Mesothelial cell of epicardium (in vitro differentiated cells): ENCODE results near the gene PALLD. TPM values are rescaled to one million over a fixed set of nuclear protein-coding genes. Genes with fewer than 3 reads are reported as not detected.
"Not testable (repeated sequence)": the region's sequence is repeated elsewhere in the genome, so short reads cannot be mapped to it uniquely, and the experiment has no call there.

Experiments used
- DNase-seq, 2 experiments: peaks; one replicate each; pipeline ENCODE4 v3.0.0; 2021; ENCODE audit warnings: low spot score in 2 of 2; ENCODE audit not compliant: unreplicated experiment in 2 of 2
- H3K27ac Mint-ChIP-seq: 2 replicates; pipeline ENCODE4 v1.8.0; 2021; ENCODE audit warnings: mixed read lengths
- H3K27me3 Mint-ChIP-seq: 2 replicates; pipeline ENCODE4 v1.8.0; 2021; ENCODE audit warnings: low read depth, mixed read lengths
- H3K36me3 Mint-ChIP-seq: 2 replicates; pipeline ENCODE4 v1.8.0; 2021; ENCODE audit warnings: mixed read lengths
- H3K4me1 Mint-ChIP-seq: 2 replicates; pipeline ENCODE4 v1.8.0; 2021; ENCODE audit warnings: mixed read lengths
- H3K4me3 Mint-ChIP-seq: 2 replicates; pipeline ENCODE4 v1.8.0; 2021; ENCODE audit warnings: mild to moderate bottlenecking, moderate library complexity, mixed read lengths
- H3K9me3 Mint-ChIP-seq: 2 replicates; pipeline ENCODE4 v1.8.0; 2021; ENCODE audit warnings: mixed read lengths
- CTCF ChIP-seq: fragments of 200-600 bp; sonication (generic); IDR thresholded peaks from one replicate; pipeline ENCODE4 v1.5.0; 2021; ENCODE audit warnings: antibody characterized with exemption; ENCODE audit not compliant: unreplicated experiment
- total RNA-seq: library from RNA; stranded (reverse); gene quantifications from 3 replicates; pipeline ENCODE4 v1.2.1, GENCODE V29; 2021

The PALLD gene
- total RNA-seq, 1 donor from 2014 or later: 158 TPM

GRCh38 chr4:168945291-168945690 is 448.4 kb downstream of the PALLD start:
- H3K27me3 Mint-ChIP-seq: no peaks in the 10 kb centered on the region
- no peak for TF ChIP-seq CTCF
- H3K4me3 Mint-ChIP-seq: no peak overlapping the region

GRCh38 chr4:168952821-168953246 is 456.0 kb downstream of the PALLD start:
- not testable (repeated sequence) for H3K27me3 Mint-ChIP-seq, H3K4me1 Mint-ChIP-seq, H3K27ac Mint-ChIP-seq, DNase-seq, H3K4me3 Mint-ChIP-seq
- H3K9me3 Mint-ChIP-seq: peaks cover 55% of the 10 kb centered on the region
- peaks cover 30% of the 10 kb centered on the region for H3K36me3 Mint-ChIP-seq

More at GRCh38 chr4:168945291-168945690, 448.4 kb downstream of the PALLD start:
- Mint-ChIP-seq H3K4me1 (no peaks in the 10 kb centered on the region), H3K9me3 (peaks cover 58% of the 10 kb centered on the region), H3K27ac (no peak overlapping the region), H3K36me3 (peaks cover 32% of the 10 kb centered on the region)
- DNase-seq: no peak

DNA sequence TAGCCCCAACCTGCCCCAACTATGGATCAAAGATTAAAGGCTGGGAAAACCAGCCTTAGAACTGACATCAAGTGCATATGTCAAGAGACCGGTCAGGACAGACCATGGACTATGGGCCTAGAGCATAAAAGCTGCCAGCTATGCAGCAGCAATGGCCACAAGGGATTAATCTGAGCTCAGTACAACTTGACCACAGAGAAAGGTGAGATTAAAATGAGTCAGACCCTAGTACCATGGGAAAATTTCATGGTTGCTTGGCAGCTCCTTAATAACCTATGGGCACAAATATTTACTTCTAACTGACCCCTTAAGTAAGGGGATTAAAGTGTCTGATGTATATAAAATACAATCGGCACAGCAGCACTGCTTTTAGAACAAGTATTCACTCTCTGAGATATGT is 458.8 kb downstream of the PALLD start:
- Mint-ChIP-seq H3K36me3 (peaks cover 39% of the 10 kb centered on the region), H3K27ac (no peak overlapping the region), H3K9me3 (peaks cover 39% of the 10 kb centered on the region), H3K4me1 (no peaks in the 10 kb centered on the region), H3K4me3 (no peak overlapping the region), H3K27me3 (no peaks in the 10 kb centered on the region)
- no peak for TF ChIP-seq CTCF
- DNase-seq: no peak

- Mint-ChIP-seq H3K4me1 (no peaks in the 10 kb centered on the region), H3K4me3 (no peak overlapping the region), H3K27me3 (no peaks in the 10 kb centered on the region), H3K9me3 (peaks cover 12% of the 10 kb centered on the region), H3K27ac (no peak overlapping the region), H3K36me3 (peaks cover 34% of the 10 kb centered on the region)
- DNase-seq: no peak
- no peak for TF ChIP-seq CTCF
Measured at GRCh38 chr4:168960716-168961115, 463.9 kb downstream of the PALLD start.

- H3K36me3 Mint-ChIP-seq: peaks cover 23% of the 10 kb centered on the region
- no peaks in the 10 kb centered on the region for H3K27me3 Mint-ChIP-seq
- H3K4me3 Mint-ChIP-seq: no peak overlapping the region
- DNase-seq: no peak
- peaks cover 55% of the 10 kb centered on the region for H3K9me3 Mint-ChIP-seq
- no peak overlapping the region for H3K27ac Mint-ChIP-seq
- TF ChIP-seq CTCF: no peak
- H3K4me1 Mint-ChIP-seq: no peaks in the 10 kb centered on the region
Measured at GRCh38 chr4:168972596-168972995, 475.7 kb downstream of the PALLD start.

Other genes with a start within 250 kb of the PALLD start
- 17.1 to 19.6 TPM (median 19.2 TPM) in 3 replicates for gene DDX60, start 178.3 kb upstream of the PALLD start, total RNA-seq
- gene DDX60L, start 16.6 kb upstream of the PALLD start, total RNA-seq: 11.4 to 12.0 TPM (median 11.7 TPM) in 3 replicates